HG03432 (cell line): ENCODE measurements around the gene TNRC6C.

Source experiments
- ATAC-seq: cut with Tn5 transposase; IDR thresholded peaks from one replicate; pipeline ENCODE4 v1.9.1; 2021; ENCODE audit warnings: mild to moderate bottlenecking, moderate library complexity; ENCODE audit not compliant: unreplicated experiment

The TNRC6C gene

DNA sequence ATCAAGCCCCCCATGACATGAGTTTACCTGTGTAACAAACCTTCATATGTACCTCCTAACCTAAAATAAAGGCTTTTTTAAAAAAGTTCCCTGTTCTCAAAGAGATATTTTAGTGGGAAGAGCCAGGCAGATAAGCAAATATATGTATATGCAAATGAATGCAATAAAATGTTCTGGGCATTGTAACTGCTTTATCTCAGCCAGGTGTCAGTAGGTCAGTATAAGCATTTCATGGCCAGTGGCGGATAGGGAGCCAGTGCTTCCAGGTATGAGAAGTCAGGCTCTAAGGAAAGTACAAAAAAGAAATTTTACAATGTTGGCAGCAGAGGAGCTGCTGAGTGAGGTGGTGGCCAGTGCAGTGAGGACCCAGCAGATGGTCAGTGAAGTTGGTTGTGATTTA lies 53.9 kb downstream of the TNRC6C start:
- no peak for ATAC-seq

DNA sequence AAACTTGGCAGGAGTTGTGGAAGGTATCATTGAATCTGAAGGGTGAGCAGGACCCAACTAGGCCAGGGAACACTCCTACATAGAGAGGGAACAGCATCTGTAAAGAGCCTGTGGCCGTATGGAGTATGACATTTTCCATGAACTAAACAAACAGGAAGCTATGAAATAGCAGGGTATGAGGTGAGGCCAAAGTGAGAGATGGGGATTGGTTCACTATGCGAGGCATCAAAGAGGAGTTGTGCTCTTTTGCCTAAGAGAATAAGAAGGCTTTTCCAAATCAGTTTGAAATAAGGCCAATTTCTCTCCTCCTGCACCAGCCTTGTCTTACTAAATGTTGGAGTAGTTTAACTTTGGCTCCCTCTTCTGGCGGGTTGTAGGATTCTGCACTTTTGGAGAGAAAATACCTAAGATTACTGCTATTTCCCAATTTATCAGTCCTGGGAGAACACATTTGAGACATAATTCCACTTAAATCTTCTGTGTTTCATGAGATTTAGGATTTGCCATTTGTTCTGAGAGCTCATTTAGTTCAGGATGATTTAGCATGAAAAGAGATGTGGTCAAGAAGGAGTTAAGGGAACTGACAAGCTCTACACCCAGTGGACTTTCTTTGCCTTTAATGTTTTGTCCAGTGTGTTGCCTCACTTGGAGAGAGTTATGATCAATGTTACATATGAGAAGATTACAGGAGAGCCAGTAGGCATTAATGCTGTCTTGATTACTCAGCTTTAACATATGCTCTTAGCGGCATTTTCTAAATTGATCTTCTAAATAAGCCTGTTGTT lies 55.4 kb downstream of the TNRC6C start:
- no peak for ATAC-seq

DNA sequence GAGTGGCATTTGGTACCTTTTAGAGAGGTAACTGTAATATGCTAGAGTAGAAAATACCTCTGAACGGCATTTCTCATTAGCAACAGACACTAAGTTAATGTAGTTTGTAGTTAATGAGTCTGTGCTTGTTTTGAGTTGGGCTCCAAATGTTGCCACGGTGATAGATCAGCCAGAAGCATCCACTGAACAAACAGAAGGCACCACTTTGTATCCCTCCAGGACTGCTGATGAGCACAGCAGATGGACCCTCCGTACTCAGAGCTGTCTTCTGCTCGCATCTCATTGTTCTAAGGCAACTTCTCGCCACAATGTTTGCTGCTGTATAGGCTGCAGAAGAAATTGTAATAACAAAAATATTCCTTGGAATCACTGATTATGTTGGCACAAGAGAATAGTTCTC lies 56.1 kb downstream of the TNRC6C start:
- ATAC-seq, result no peak

DNA sequence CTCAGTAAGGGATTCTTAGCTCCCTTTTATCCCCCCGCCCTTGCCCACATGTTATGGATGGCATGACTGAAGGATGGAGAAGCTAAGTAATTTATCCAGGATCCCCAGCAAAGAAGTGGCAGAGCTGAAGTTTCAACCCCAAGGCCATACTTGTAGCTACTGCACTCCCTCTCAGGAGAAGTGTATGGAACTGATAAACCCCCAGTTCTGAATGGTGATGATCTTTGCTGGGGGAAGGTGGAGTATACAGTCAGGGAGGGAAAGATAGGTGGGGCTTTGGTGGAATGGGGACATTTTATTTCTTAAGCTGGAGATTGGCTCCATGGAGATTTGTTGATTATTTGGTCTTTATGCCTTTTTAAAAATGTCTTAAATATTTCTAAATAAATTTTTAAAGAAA lies 58.3 kb downstream of the TNRC6C start:
- no peak for ATAC-seq

DNA sequence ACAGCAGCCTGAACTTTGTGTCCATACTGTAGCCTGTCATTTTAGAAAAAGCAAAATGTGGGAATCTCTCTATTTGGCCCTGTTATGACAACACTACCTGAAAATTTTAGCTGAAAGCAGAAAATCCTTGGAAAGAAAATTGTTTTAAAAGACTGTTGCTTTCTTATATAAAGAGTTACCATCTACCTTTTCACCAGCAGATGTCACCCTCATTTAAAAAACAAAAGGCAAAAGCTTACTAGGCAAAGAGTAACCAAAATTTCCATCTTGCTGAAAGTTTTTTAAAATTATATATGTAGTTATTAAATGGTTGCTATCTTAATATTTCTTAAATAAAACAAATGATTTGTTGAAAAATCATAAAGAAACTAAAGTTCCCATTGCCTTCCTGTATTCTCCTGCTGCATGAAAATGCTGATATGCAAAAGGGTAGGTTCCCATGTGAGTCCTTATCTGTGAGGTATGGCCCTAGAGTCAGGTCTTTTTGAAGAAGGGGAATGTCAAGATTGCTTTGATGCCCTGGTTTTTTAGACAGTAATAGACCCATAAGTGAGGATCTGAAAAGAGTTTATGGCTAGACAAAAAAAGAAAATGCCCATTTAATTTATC lies 61.0 kb downstream of the TNRC6C start:
- no peak for ATAC-seq

DNA sequence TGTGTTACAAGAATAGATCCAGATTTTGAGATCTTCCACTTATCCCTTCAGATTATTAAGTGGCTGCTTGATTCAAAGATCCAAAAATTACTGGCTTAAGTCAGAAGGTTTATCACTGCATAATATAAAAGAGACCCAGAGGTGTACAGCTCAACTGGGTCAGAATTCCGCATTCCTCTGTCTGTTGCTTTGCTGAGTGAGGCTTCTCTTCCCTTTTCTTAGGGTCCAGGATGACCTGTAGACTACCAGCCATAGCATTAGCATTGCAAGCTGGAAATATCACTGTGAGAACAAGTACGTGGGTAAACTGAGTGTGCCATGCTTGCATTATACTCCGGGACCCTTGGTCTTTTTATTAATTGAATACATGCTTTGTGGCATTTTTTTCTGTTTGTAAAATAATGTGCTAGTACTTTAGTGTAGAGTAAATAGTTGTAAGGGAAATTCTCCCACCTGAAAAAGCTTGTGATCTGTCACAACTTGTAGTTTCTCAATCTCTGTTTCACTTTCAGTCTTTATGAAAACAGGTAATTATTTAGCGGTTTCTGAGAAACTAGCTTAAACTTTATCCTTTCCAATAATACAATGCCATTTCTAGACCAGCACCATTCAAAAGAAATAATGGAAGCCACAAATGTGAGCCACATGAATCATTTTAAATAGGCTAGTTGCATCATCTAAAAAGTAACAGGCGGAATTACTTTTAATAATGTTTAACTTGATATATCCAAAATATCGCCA lies 61.6 kb downstream of the TNRC6C start:
- ATAC-seq, result no peak

DNA sequence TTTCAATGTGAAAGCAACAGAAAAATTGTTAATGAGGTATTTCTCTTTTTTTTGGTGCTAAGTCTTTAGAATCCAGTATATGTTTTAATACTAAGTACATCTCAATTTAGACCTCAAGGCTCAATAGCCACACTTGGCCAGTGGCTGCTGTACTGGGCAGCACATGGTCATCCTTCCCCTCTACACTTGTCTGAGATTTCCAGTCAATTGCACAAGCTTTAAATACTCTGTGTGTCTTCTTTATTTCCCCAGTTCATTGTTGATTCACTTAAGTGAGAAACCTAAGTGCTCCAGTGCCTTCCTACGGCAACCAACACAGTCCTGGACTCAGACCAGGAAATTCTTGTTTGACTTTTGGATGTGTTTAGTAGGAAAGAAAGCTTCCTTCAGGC lies 62.2 kb downstream of the TNRC6C start:
- no peak for ATAC-seq

DNA sequence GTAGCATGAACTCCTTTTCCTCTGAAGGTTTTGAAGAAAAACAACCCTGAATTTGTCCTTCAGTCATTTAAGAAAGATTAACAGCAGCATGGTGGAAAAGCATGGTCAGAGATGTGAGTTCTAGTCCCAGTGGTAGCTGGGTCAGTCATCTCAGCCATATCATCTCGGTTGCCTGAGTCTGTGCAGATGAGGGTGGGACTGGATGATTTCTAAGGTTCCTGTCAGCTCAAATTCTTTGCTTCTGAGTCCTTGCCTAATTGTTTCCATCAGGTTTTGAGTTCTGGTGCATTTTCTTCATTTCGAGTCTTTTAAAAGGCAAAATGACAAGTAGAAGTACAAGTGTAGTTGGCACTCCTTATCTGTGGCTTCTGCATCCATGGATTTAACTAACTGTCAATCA lies 63.9 kb downstream of the TNRC6C start:
- ATAC-seq, result no peak

DNA sequence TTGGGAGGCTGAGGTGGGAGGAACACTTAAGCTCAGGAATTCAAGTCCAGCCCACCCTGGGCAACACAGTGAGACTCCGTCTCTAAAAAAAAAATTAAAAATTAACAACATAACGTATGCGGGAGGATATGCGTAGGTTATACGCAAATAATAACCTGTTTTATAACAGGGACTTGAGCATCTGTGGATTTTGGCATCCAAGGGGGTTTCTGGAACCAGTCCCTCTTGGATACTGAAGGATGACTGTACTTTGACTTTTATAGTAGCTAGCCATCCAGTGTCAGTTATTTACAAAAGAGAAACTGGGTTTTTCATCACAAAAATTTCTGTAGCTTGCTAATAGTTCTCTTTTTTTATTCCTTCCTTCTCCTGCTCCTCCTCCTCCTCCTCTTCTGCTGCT lies 64.5 kb downstream of the TNRC6C start:
- no peak for ATAC-seq

DNA sequence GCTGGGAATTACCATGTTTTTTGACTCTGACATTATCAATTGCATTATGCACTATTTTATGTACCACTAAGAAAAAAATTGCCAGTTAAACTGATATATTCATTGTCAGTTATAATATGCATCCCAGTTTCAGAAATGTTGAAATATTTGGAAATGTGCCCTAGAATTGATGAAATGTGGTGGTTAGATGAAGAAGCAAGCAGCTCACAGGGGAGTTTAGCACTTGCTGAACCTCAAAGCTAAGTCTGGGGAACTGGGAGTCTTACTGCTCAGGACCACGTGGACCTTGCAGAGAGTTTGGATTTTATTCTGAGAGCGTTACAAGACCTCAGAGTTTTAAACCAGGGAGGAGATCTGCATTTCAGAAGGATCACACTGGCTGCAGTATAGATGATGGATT lies 67.9 kb downstream of the TNRC6C start:
- ATAC-seq, result no peak

DNA sequence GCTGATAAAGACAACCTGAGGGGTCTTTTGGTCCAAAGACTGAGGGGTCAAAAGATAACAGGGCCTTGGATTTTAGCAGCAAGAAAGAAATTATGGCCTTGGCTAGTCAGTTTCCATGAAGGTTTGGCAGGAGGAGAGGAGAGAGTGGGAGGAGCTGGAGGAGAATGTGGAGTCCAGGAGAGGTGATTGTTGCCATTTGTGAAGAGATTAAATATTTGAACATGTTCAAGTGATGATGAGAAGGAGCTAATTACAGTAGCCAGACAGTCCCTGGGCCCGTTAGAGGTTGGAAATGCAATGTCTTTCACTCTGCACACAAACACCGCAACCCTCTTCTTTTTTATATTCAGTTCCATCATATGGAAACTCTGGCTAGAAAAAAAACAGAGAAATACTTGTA lies 68.6 kb downstream of the TNRC6C start:
- no peak for ATAC-seq

DNA sequence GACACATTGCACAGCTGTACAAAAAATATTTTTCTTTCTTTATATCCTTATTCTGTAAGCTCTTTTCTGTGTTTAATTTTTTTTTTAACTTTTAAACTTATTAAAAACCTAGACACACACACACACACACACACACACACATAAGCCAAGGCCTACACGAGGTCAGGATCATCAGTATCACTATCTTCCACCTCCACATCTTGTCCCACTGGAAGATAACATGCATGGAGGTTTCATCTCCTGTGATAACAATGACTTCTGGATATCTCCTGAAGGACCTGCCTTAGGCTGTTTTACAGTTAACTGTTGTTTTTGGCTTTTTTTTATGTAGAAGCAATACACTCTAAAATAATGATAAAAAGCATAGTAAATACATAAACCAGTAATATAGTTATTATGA lies 71.2 kb downstream of the TNRC6C start:
- no peak for ATAC-seq

DNA sequence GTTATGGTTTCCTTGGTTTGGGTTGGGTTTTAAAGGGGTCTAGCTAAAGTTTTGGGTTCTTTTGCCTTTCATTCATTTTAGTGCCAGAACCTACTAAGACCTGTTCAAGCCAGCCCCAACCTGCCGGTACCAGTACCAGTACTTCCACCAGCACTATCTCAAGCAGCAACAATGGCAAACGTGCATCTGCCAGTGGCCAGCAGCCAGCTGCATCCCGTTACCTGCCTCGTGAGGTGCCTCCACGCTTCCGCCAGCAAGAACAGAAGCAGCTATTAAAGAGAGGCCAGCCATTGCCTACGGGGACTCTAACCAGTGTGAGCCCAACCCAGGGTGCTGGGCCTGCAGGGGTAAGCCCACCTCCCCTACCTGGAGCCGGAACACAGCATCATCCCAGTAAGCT lies 72.9 kb downstream of the TNRC6C start:
- ATAC-seq, result no peak

DNA sequence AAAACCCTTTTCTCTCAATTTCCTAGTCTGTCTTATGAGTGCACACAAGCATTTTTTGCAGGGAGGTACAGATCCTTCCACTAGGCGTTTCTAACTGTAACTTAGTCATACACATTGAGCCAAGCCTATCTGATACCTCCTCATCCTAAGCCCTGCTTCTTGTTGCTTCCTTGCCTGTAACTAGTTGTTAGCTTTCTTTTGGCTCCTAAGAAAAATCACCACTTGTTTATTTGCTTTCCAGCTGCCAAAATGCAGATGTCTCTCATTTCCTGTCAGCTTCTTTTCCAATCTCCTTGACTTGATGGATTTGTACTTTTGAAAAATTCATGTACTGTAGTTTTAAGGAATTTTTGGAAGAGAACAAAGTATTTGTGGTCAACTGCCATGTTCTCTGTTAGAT lies 73.7 kb downstream of the TNRC6C start:
- no peak for ATAC-seq

DNA sequence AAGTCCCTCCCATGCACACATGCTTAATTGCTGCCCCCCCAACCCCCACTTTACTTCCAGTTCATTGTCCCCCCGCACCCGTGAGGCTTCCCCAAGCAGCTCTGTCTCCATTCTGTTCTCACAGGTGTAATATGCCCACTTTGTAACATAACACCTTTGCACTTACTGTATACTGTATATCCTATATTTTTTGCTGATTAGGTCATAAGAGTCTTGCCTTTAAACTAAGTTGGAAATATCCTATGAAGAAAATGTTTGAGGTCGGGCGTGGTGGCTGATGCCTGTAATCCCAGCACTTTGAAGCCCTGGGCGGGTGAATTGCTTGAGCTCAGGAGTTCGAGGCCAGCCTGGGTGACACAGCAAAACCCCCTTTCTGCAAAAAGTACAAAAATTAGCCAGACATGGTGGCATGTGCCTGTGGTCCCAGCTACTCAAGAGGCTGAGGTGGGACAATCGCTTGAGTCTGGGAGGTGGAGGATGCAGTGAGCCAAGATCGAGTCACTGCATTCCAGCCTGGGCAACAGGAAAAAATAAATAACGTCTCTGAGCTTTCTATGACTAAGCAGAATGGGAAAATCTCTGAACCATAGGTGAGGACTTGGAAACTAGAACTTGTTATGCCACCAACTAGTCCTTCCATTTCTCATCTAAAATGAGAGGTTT lies 76.1 kb downstream of the TNRC6C start:
- ATAC-seq, result no peak

DNA sequence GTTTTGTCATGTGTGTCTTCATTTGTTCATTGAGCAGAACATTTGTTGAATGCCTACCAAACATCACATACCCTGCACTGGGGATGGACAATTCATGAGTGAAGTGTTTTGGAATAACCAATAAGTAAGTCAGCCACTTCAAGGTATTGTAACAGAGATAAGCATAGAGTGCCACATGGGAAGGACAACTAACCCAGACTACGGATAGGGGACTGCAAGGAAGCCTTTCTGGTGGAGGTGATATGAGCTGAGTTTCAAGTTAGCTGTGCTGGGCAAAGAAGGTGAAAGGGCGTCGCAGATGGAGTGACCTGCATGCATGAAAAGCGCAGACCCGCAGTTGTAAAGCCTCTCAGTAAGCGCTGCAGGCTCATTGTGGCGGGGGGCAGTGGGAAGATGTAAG lies 78.8 kb downstream of the TNRC6C start:
- ATAC-seq, result no peak

DNA sequence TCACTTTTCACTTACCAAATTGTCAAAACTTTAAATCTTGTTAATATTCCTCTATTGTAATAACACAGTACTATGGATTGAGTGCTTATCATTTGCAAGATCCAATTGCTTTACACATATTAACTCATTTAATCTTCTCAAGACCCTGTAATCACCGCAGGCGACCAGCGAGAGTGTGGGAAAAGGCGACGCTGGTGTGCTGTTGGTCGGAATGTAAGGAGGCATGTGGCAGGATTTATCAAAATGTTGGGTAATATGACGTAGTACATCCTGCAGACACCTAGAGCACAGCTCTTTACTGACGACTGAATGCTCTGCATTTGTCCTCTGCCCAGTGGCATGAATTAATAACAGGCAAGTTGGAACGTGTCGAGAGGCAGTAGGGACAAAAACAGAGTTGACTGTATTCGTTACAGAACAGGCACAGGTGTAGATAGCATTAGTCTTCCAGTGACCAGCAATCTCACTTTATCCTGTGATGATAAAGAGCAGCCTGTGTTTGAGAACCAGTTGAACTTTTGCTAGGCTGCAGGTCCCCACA lies 80.3 kb downstream of the TNRC6C start:
- no peak for ATAC-seq

DNA sequence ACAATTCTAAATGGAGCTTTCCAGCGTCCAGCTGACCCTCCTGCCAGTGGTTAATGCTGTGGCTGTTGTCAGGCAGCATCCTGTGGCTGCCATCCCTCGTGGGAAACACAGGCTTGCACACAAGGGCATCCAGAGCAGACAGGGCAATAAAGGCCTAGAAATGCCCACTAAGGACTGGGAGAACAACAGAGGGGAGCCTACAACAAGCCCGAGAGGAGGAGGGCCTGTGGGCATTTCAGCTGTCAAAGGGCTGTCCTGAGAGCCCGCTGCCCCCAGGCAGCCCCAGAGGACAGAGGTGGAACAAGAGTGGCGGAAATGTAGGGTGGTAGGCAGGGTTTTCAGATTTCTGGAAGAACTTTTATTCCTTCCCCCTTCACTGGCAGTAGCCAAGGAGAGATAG lies 81.1 kb downstream of the TNRC6C start:
- no peak for ATAC-seq

DNA sequence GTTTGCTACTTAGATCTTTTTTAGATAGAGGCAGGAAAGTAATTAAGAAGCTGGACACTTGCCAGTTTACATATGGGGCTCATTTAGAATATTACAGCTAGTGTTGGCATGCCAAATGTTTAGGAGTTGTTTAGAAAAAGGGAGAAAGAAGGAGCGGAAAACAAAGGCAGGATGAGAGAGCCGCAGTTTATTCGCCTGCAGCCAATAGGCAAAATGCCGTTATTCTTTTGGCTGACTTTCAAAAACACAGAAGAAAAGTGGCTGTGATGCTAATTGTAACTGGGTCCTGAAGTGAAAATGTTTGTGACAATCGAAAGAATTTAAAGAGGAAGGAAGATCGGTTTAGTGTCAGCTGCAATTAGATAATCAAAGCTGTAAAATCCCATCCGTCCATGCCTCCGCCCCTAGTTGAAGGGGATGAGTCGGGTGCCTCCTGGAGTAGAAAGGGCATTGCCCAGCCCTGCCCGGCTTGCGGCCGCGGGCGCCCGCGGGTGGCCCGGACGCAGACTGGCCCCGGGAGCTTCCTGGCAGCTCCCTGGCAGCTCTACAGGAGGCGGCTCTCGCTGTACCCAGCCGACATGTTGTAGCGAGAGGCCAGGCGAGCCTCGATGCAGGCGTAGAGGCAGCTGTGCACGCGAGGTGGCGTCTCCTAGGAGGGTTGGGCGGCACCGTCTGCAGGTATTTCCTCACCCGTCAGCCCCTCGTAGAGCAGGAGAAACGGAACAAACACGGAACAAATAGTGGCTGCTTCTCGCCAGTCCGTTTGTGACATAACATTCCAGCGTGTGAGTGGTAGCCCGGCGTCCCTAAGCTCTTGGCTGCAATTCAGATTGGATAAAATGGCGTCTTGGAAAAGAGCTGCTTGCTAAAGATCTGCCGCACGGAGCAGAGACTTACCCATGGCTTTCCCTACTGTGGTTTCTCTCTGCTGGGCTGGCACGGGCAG lies 82.2 kb downstream of the TNRC6C start:
- no peak for ATAC-seq
